ENCODE data around the gene PCDH15.

PCDH15 gene

GRCh38 chr10:53846809-53847208 lies 954.2 kb downstream of the PCDH15 start:
- no peak for DNase-seq (ENCODE audit: low read depth in 3 of 3)

GRCh38 chr10:53843736-53844362 lies 957.2 kb downstream of the PCDH15 start:
- no peak for DNase-seq (ENCODE audit: low read depth in 3 of 3)

- no peak for DNase-seq (ENCODE audit: low read depth in 3 of 3)
Measured at GRCh38 chr10:53841483-53842145, 959.4 kb downstream of the PCDH15 start.

- DNase-seq (ENCODE audit: low read depth in 3 of 3) = no peak
Measured at GRCh38 chr10:53840653-53841052, 960.4 kb downstream of the PCDH15 start.

- no peak for DNase-seq (ENCODE audit: low read depth in 3 of 3)
Measured at GRCh38 chr10:53839440-53840039, 961.5 kb downstream of the PCDH15 start.

GRCh38 chr10:53836638-53837037 lies 964.4 kb downstream of the PCDH15 start:
- no peak for DNase-seq (ENCODE audit: low read depth in 3 of 3)

GRCh38 chr10:53833908-53834307 lies 967.1 kb downstream of the PCDH15 start:
- no peak for DNase-seq (ENCODE audit: low read depth in 3 of 3)

- no peak for DNase-seq (ENCODE audit: low read depth in 3 of 3)
Measured at GRCh38 chr10:53827261-53827660, 973.8 kb downstream of the PCDH15 start.

GRCh38 chr10:53808677-53809372 lies 992.2 kb downstream of the PCDH15 start:
- no peak for DNase-seq (ENCODE audit: low read depth in 3 of 3)

- DNase-seq (ENCODE audit: low read depth in 3 of 3) = no peak
Measured at GRCh38 chr10:53786236-53786900, 1014.7 kb downstream of the PCDH15 start.

- no peak for DNase-seq (ENCODE audit: low read depth in 3 of 3)
Measured at GRCh38 chr10:53771701-53772100, 1029.3 kb downstream of the PCDH15 start.

GRCh38 chr10:53770903-53771302 lies 1030.1 kb downstream of the PCDH15 start:
- DNase-seq (ENCODE audit: low read depth in 3 of 3) = no peak

GRCh38 chr10:53765311-53765710 lies 1035.7 kb downstream of the PCDH15 start:
- no peak for DNase-seq (ENCODE audit: low read depth in 3 of 3)

GRCh38 chr10:53754596-53755250 lies 1046.3 kb downstream of the PCDH15 start:
- DNase-seq (ENCODE audit: low read depth in 3 of 3) = no peak
